Measurements from ENCODE around the gene FBXO2. TPM values are rescaled to one million over a fixed set of nuclear protein-coding genes. Genes with fewer than 3 reads are reported as not detected.

FBXO2 gene
- total RNA-seq, 1 donor = 2.0 TPM

- TF ChIP-seq CTCF (IDR thresholded peaks at IDR 0.05; ENCODE audit: insufficient read depth, low read length) = no peak
- DNase-seq (ENCODE audit: low read depth) = no peak
- no peak overlapping the region for H3K4me3 ChIP-seq (ENCODE audit: low read depth, low read length)
Measured at GRCh38 chr1:11649237-11649623, 5.0 kb downstream of the FBXO2 start.

- DNase-seq (ENCODE audit: low read depth) = no peak
- no peak for TF ChIP-seq CTCF (IDR thresholded peaks at IDR 0.05; ENCODE audit: insufficient read depth, low read length)
Measured at GRCh38 chr1:11648732-11649158, 5.5 kb downstream of the FBXO2 start.

GRCh38 chr1:11648039-11648438 is 6.2 kb downstream of the FBXO2 start:
- TF ChIP-seq CTCF (IDR thresholded peaks at IDR 0.05; ENCODE audit: insufficient read depth, low read length) = no peak
- peak; percentile 14 for DNase-seq (ENCODE audit: low read depth)

More at GRCh38 chr1:11648732-11649158, 5.5 kb downstream of the FBXO2 start:
- no peak overlapping the region for H3K4me3 ChIP-seq (ENCODE audit: low read depth, low read length)

GRCh38 chr1:11647333-11647732 is 6.9 kb downstream of the FBXO2 start:
- H3K4me3 ChIP-seq (ENCODE audit: low read depth, low read length) = no peak overlapping the region
- no peak for TF ChIP-seq CTCF (IDR thresholded peaks at IDR 0.05; ENCODE audit: insufficient read depth, low read length)
- no peak for DNase-seq (ENCODE audit: low read depth)

More at GRCh38 chr1:11648039-11648438, 6.2 kb downstream of the FBXO2 start:
- no peak overlapping the region for H3K4me3 ChIP-seq (ENCODE audit: low read depth, low read length)

- H3K4me3 ChIP-seq (ENCODE audit: low read depth, low read length) = no peak overlapping the region
- no peak for TF ChIP-seq CTCF (IDR thresholded peaks at IDR 0.05; ENCODE audit: insufficient read depth, low read length)
- DNase-seq (ENCODE audit: low read depth) = no peak
Measured at GRCh38 chr1:11646317-11646716, 7.9 kb downstream of the FBXO2 start.

GRCh38 chr1:11645670-11646265 is 8.5 kb downstream of the FBXO2 start:
- DNase-seq (ENCODE audit: low read depth) = peak; percentile 71
- no peak overlapping the region for H3K4me3 ChIP-seq (ENCODE audit: low read depth, low read length)
- peak; percentile 84 for TF ChIP-seq CTCF (IDR thresholded peaks at IDR 0.05; ENCODE audit: insufficient read depth, low read length)

- TF ChIP-seq CTCF (IDR thresholded peaks at IDR 0.05; ENCODE audit: insufficient read depth, low read length) = no peak
- H3K4me3 ChIP-seq (ENCODE audit: low read depth, low read length) = no peak overlapping the region
- no peak for DNase-seq (ENCODE audit: low read depth)
Measured at GRCh38 chr1:11645270-11645669, 9.0 kb downstream of the FBXO2 start.
